A204.1 (cell line): ENCODE results near the gene PTPA.

ENCODE experiments used
- FAIRE-seq: peaks from 2 replicates; lab custom pipeline; 2012; peaks lifted over from hg19 to GRCh38; lab: Jason Lieb, UNC

Gene PTPA

DNA sequence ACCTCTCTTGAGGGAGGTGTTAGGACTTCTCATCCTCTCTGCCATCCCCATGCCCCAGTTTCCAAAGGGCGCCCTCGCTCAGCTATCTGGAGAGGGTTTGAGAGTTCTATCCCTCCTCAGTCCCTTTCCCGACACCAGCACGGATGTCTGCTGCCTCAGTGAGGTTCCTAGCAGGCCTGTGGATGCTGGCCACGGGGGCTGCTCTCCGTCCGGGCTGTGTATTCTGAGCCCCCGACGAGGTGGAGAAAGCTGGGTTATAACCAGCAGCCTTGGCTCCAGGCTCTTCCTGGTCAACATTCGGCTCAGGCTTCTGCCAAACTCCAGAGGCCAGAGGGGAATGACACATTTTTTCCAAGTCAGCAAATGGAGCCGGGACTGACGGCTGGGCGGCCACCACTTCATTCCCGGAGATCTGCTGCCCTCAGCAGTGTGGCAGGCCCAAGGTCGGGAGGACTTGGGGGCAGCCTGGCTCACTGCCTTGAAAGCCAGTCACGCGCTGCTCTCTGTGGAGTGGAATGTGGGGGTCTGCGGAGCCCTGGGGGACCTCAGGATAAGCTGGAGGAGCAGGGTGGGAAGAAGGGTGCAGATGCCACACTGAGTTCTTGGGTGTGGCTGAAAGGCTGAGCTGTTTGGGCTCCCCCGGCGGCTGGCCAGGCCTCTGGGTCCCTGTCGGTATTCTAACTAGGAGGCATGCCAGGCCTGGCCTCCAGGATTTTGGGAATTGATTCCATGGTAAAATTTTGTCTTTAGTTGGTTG is 27.4 kb downstream of the PTPA start:
- FAIRE-seq: no peak

DNA sequence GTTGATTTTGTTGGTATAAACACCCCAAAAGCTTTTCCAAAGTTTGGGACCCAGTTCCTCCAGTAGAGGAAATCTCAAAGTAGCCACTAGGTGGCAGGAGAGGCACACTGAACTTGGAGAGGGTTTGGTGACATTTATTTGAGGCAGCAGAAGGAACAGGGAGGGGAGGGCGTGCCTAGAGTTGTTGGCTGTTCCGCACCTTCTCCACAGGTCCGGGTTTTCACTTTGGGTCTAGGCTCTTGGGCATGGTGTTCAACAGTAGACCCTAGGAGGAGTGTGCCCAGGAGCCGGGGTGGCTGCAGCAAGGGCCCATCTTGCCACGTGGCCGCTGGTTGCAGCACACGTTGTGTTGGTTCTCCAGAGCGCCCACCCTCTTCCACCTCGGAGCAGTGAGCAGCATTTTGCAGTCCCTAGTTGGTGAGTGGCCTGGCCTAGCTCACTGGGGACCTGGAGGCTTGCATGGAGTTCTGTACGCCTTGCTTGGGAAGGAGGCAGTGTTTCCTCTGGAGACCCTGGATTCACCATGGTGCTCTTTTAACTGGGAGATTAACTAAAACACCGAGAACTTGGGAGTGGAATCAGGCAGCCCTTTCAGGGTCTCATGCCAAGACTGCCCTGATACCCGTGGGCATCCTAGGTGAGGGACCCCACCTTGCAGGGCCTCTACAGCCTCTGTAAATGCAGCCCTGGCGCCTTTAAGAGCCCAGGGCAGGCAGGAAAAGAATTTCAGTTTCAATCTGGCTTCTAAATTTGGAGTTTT is 28.2 kb downstream of the PTPA start:
- peak; percentile 97 for FAIRE-seq

DNA sequence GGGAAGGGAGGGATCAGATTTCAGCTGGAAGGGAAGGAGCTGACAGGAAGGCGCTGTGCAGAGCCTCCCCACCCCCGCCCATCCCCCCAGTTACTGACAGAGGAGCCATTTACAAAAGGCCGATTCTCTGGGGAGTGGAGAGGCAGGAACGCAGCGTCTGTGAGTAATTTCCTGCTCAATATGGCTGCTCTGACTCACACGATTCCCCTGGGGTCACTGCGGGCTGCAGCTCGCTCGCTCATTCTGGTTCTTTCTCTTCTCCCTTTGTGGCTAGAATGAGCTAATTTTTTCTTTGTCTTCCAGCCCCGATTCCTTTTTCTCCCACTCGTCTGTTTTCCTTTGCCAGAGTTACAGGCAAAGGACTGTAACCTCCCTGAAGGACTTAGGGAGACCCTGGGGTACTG is 28.8 kb downstream of the PTPA start:
- FAIRE-seq: peak; percentile 96

DNA sequence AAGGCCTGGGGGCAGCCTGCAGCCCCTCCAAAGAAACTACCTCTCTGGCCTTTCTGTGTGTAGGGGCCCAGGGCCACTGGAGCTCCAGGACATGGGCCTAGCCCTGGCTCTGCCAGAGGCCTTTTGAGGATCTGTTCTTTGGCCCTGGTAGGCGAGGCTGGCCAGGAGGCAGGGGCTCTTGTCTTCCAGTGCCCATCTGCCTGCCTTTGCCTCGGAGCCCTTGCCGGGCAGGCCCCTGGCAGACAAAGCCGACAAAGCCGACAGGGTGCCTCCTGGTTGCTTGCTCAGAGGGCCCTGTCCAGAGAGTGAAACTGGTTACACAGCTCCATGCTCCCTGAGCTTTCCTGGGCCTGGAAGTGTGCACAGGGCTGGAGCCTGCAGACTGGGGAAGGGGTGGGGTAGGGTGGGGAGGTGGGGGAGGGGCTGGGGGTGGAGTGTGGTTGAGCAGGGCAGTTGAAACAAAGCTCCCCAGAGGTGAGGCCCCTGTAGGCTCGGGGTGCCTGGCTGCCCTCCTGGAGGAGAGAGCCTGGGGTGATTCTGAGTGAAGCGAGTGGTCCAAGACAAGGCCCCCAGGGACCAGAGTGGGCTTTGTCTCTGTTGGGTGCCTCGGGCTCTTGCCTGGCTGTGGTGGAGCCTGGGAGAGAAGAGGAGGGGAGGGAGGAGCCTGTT is 29.3 kb downstream of the PTPA start:
- no peak for FAIRE-seq

DNA sequence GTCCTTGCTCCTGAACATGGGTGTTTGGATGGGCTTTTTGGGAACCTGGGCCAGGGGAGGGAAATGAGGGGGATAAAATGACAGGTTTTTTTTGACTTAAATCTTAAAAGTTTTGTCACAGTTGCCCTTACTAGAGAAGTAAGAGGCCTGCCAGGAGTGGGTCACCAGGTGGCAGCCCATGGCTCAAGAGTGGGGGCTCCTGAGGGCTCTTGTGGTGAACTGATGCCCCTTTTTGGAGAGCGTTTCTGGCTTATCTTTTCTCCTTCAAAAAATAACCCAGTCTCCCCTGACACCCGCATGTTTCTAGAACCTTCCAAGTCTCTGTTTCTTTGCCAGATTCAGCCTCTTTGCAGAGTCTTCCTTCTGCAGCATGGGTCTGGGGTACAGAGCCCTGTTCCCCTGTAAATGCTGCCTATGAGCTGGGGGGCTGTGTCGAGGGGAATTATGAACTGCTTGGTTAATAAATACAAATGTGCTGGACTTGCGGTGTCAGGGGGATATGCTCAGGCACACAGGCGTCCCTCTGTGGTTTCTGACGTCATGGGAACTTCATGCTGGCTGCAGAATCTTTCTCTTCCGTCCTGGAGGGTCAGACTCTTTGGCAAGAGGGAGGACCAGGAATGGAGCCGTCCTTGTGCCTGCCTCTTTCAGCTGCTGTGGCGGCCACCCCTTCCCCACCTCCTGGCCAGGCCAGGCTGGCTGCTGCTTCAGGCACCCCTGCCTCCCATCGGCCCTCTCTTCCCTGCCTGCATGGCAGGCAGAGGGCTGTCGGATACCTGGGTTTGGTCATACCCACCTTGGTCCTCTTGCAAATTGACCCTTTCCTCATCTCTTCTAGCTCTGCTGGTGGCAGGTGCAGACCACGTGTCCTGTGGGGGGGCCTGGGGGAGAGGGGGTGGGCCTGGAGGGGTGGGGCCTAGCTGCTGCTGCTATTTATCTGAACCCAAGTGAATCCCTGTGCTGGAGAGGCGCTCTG is 30.1 kb downstream of the PTPA start:
- FAIRE-seq: peak; percentile 58

DNA sequence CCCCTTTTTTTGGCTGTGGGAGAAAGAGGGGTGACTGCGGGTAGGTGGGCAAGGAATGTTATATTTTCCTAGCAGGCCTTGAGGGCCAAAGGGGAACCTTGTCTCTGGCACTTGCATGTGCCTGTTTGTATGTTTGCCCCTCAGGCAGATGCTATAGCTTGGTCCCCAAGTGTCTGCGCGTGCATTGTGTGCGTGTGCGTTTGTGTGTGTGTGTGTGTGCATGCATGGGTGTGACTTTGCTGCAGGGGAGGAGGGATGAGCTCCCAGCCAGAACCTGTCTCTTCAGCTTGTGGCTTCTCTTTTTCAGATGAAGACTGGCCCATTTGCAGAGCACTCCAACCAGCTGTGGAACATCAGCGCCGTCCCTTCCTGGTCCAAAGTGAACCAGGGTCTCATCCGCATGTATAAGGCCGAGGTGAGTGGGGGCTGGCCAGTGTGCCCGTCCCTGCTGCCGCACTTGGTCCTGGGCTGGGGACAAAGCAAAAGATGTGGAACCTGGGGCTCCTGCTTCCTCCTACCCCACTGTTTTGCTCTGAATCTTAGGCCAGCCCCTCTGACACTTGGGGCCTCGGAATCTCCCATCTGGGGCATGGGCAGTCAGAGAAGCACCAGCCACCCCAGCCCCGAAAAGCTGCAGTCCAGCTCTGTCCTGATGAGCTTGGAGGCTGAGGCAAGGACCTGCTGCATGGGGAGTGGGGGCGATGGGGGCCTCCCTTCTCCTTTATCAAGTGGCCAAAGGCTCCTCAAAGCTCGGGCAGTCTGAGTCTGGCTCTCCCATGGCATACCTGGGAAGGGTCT is 31.1 kb downstream of the PTPA start:
- FAIRE-seq: no peak

DNA sequence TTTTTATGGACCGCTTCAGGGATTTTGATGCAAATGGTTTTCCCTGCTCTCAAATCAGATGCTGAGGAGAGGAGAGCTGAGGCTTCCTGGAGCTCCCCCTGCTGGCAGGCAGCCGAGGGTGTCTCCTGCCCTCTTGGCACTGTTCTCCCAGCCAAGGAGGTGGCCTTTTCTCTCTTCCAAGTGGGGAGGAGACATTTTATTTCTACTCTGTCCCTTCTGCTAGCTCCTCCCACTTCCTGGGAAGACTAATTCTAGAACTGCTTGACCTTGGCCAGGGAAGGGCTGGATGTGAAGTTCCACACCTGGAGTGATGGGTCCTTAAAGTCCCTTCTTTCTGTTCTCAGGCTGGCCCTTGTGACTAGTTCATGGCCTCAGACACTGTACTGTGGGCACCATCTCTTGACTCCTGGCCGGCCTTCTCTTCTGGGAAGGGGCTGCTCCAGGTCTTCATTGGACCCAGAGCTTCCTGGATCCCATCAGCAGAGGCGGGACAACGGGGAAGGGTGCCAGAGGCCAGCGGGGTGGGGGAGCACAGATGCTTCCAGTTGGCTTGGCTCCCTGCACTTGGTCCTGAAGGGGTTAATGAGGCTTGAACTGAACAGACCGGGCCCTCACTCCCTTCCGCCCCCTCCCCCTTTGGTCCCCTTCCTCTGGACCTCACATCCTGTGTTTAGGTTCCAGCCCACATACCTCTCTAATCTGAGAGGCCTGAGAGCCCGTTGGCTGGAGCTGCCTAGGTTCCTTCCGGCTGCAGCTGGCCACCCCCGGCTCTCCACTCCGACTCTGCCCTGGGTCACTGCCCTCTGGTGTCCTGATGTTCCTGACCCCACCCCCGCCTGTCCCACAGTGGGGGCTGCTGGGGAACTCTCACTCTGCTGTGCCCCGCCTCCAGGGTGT is 32.1 kb downstream of the PTPA start:
- peak; percentile 91 for FAIRE-seq

DNA sequence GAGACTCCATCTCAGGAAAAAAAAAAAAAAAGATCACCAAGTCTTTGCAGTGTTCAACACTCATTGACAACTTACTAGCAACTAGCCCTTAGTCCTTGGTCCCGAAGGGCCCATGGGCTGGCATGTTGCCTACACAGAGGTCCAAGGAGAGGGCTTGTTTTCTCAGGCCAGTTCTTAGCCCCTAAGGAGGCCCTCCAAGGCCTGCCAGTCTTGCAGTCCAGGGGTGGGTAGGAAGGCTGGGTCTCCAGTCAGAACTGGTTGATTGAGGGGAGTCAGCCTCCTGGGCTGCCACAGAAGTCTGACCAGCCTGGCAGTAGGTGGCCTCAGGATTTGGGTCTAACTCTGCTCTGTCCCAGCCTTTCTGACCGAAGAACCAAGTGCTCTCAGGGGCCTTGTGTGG is 34.1 kb downstream of the PTPA start:
- no peak for FAIRE-seq

DNA sequence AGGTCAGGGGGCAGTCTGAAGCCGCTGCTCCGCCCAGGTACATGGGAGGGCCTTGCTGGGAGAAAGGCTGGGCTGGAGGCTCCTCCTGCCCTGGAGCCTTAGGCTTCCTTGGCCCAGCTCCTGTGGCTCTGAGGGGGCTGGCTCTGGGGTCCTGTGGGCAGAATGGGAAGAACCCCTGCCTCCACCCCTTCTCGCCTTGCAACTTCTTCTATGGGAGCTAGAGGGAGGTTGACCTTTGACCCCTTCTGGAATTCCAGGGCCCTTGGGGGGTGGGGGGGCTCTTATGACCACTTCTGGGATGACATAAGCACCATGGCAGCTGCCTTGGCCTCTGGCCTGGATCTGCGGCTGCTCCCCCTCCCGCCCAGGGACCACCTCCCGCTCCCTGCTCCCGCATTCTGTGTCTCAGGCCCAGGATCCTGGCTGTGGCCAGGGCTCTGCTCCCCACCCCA is 34.7 kb downstream of the PTPA start:
- no peak for FAIRE-seq

DNA sequence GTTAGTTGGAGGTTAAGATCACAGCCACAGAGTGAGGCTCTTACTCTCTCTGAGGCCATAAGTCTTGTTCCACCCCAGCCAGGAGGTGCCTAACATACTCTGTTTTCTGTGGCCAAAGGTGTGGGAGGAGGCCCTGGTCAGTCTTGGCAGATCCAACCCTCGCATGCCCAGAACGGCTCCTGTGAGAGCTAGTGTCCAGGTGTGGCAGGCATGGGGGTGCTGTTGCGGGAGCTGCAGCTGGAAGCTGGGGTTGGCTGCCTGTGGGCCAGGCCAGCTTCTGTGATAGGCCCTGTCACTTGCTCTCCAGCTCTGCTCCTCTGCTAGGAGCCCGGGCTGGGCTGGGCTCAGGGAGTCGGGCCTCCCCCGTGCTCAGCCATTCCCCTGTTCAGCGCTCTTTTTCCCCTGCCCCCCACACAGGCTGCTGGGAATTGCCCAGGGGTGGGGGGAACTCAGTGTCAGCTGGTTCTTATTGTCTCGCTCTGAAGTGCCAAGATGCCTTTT is 35.3 kb downstream of the PTPA start:
- FAIRE-seq: no peak

DNA sequence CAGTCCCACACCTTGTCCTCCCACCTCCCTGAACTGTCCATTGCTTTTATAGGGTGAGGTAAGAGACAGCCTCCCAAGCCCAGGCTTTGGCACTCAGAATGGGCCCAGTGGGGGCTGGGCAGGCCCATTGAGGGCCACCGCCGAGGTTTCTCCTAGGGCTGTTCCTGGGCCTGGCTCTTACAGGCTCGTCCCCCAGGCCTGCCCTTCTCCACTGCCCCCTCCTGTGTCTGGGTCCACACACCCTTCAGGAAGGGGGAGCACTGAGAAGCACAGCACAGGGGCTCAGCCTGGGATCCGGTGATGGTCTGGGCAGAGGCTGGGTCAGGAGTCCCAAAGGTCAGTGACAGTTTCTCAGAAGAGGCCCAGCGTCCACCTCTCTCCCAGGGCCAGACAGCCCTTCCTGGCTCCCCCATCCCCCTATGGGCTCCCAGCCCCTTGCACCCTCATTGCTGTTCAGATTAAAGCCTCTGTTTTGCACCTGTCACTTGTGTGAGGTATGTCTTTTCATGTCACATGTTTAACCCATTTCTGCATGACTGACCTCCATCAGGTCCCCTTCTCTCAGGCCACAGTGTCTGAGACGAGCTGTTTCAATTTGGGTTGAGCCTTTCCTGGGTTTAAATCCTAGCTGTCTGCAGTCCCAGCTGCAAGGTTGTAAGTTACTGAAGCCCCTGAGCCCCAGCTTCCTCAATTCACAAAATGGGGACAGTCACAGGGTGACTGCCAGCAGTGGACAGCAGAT is 37.4 kb downstream of the PTPA start:
- FAIRE-seq: no peak

DNA sequence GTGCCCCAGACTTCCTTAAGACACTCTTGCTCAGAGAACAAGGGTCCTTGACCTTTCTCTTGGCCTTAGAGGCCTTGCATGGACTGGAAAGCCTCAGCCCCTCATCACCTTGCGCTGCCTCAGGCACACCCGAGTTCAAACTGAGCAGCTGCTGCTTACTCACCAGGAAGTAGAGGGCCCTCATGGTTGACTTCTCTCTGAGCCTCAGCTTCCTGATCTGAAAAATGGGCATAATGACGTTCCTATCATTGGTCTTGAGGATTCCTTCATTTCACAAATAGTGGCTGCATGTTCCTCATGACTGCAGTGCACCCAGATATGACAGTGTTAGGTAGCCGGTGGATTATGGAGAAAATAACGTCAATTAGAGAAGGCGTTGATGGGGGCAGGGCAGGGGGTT is 38.2 kb downstream of the PTPA start:
- FAIRE-seq: no peak

DNA sequence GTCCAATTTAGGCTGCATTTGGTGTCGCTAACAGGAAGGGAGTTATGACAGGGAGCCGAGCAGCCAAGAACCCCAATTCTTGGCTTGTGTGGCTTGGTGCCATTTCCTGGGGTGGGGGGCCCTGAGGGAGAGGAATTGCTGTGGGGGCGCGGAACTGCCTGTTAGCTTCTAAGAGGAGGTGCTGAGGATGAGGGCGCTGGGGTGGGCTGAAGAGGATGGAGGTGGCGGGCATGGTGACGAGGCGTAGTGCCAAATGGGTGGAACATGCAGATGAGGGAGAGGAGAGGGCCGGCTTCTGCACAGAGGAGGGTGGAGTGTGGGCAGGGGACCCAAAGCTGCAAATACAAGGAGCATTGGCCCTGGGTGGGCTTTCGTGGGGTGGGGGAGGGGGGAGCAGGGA is 38.9 kb downstream of the PTPA start:
- FAIRE-seq: no peak

DNA sequence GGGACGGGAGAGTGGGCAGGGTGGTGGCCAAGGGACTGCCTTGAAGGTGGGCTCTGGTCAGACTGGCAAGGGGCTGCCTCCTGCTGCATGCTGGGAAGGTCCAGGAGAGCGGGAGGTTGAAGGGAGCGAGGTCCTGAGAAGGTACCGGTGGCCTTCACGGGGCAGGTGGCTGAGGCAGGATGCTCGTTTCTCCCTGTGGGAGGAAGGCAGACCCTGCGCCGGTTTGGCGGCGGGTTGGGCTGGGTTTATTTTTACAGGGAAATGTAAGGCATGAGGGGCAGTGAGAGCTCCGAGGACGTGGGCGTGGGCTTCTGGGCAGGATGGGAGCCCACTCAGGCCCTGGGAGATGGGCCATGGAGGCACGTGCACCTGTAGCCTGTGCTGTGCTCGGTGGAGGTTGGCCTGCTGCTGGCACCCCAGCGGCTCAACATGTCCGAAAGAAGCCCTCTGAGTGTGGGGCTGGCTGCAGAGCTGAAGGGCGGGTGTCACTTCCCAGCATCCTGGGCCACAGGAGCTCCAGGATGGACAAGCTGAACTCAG is 39.5 kb downstream of the PTPA start:
- FAIRE-seq: no peak

DNA sequence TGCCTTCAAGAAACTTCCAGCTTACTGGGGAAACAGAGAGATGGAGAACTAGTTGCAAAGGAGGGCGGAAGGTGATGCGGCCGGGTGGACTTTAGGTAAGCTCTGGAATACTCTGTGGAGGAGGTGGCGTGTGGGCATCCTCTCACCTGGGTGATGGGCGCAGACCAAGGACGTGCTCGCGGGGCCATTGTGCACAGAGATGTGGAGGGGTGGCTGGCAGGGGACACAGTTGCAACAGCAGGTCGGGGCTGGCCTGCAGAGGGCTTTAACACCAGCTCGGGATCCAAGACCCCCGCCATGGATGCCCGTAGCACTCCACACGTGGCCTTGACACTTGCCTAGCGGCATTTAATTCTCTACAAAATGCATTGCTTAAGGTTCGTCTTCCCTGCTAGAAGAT is 40.3 kb downstream of the PTPA start:
- FAIRE-seq: no peak

DNA sequence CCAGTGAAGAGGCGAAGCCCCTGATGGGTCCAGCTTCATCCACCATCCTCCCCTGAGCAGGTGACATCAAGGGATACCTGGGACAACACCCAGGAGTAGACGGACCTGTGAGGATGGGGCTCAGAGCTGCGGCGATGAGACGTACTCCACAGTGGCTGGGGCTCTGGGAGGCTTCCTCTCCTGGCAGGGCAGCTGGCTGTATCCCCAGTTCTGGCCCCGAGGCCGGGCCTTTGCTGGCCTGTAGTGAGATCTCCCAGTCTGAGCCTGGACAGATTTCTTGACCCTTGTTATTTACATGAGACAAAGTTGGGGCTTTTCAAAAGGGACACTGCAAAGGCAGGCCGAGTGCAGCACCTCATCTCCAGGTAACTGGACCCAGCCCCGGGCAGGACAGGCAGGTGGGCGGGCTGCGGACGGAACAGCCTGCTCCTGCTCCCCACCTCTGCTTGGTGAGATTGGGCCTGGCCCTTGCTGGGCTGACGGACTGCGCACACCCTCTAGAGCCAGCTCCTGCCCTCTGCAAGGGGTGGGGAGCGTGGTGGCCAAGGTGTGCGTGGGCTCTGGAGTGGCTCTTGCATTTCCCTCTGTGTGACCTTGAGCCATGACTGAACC is 43.8 kb downstream of the PTPA start:
- no peak for FAIRE-seq

DNA sequence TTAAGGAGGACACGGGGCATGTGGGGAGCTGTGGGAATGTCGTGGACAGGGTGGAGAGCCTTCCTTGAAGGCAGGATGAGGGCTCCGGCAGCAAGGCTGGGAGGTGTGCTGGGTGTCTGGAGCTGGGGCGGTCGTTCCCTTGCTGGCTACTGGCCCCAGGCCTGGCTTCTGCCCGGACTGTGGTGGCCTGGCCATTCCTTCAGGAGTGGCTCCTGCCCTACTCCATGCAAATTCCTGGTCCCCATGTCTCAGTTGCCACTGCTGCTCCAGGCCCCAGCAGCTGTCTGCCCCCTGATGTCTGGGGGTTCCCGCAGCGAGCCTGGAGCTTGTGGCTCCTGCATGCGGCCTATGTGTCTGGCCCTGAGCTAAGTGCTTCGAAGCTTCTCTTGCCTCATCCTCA is 44.9 kb downstream of the PTPA start:
- FAIRE-seq: no peak

DNA sequence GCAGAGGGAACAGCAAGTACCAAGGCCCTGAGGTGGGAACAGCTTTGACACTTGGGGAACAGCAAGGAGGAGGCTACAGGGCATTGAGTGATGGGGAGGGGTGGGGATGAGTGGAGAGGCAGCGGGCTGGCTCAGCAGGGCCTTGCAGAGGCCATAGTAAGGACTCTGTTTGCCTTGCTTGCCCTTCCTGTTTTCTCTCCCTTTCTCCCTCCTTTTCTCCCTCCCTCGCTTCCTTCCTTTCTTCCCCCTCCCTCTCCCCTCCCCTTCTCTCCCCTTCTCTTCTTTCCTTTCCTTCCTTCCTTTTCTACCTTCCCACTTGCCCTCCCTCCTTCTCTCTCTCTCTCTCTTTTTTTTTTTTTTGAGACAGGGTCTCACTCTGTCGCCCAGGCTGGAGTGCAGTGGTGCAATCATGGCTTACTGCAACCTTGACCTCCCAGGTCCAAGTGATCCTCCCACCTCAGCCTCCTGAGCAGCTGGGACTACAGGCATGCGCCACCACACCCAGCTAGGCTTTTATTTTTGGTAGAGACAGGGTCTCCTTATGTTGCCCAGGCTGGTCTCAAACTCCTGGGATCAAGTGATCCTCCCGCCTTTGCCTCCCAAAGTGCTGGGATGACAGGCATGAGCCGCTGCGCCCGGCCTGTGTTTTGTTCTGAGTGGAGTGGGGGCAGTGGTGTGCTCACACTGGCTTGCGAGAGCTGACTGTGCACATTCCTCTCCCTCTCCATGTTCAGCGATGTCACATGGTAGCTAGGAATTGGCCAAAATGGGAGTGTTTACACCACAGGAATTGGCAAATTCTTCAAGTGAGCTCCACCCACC is 49.7 kb downstream of the PTPA start:
- no peak for FAIRE-seq
